MM.1S (cell line): ENCODE data around the gene DUS3L.

Source experiments
- CTCF ChIP-seq: fragments of 300-600 bp; sonication (generic); IDR thresholded peaks from 2 replicates; pipeline ENCODE4 v1.5.1; 2016; ENCODE audit warnings: antibody characterized with exemption, low read length, mixed read lengths
- EZH2phosphoT487 ChIP-seq: fragments of 300-600 bp; sonication (generic); IDR thresholded peaks from 2 replicates; pipeline ENCODE4 v1.6.1; 2018; ENCODE audit warnings: antibody characterized with exemption, low read length

- TF ChIP-seq EZH2phosphoT487, result no peak
- no peak for TF ChIP-seq CTCF
Observed at GRCh38 chr19:5787409-5788182, 3.4 kb downstream of the DUS3L start.
